K562 (cell line): ENCODE results near the gene SLC26A6. TPM values are rescaled to one million over a fixed set of nuclear protein-coding genes. Genes with fewer than 3 reads are reported as not detected.

Experiments used
- CREB1 ChIP-seq, 2 experiments: sonication (generic) in 1 of 2; formaldehyde crosslinking in 1 of 2; IDR thresholded peaks; 2 replicates each; pipeline versions ENCODE4 v1.6.1 to v1.8.0; 2012 to 2022; ENCODE audit warnings: inconsistent platforms in 1 of 2, mild to moderate bottlenecking in 1 of 2, missing genetic modification reagents in 1 of 2, moderate library complexity in 1 of 2
- HDAC1 ChIP-seq, 2 experiments: fragments of 450-650 bp; IDR thresholded peaks; 2 replicates each; pipeline ENCODE4 v1.6.1; 2016 to 2017; ENCODE audit warnings: inconsistent platforms in 1 of 2, mild to moderate bottlenecking in 1 of 2, moderate library complexity in 1 of 2
- HMGN3 ChIP-seq: IDR thresholded peaks from 2 replicates; pipeline ENCODE4 v1.6.1; 2011; ENCODE audit warnings: borderline replicate concordance, low read depth, mild to moderate bottlenecking, mixed read lengths, low read length; ENCODE audit not compliant: insufficient read length; ENCODE audit errors: extremely low read depth
- MAZ ChIP-seq, 2 experiments: fragments of 450-650 bp in 1 of 2; sonication (generic) in 1 of 2; formaldehyde crosslinking; IDR thresholded peaks in 1 of 2; conservative IDR thresholded peaks in 1 of 2; 2 replicates each; pipeline versions ENCODE4 v1.4.0 to v1.5.0; 2020; ENCODE audit warnings: mild to moderate bottlenecking in 1 of 2, missing genetic modification reagents in 1 of 2
- PHF8 ChIP-seq: fragments of 200-600 bp; sonication (generic); IDR thresholded peaks from 2 replicates; pipeline ENCODE4 v1.6.1; 2012; ENCODE audit warnings: mixed run types, mild to moderate bottlenecking, inconsistent platforms, low read length, moderate library complexity, borderline replicate concordance
- SIN3A ChIP-seq, 2 experiments: fragments of 150-350 bp in 1 of 2; IDR thresholded peaks; 2 replicates each; pipeline ENCODE4 v1.6.1; 2011 to 2016; ENCODE audit warnings: borderline replicate concordance in 2 of 2, low read depth in 2 of 2, low read length in 2 of 2, mild to moderate bottlenecking in 2 of 2, moderate library complexity in 2 of 2; ENCODE audit not compliant: control insufficient read depth in 1 of 2
- TEAD1 ChIP-seq, 2 experiments: fragments of 450-650 bp in 1 of 2; sonication (generic) in 1 of 2; formaldehyde crosslinking; IDR thresholded peaks; 2 replicates each; pipeline versions ENCODE4 v1.4.0 to v1.8.0; 2020 to 2022; ENCODE audit warnings: mild to moderate bottlenecking in 2 of 2, missing genetic modification reagents in 1 of 2
- TOE1 ChIP-seq, 2 experiments: fragments of 450-650 bp in 1 of 2; sonication (generic) in 1 of 2; formaldehyde crosslinking in 1 of 2; IDR thresholded peaks; 2 replicates each; pipeline versions ENCODE4 v1.7.1 to v1.8.0; 2016 to 2022; ENCODE audit warnings: borderline replicate concordance in 2 of 2, mild to moderate bottlenecking in 2 of 2, antibody characterized with exemption in 1 of 2, inconsistent platforms in 1 of 2, low read depth in 1 of 2, missing genetic modification reagents in 1 of 2, moderate library complexity in 1 of 2
- ZBTB7A ChIP-seq: IDR thresholded peaks from 2 replicates; pipeline ENCODE4 v1.6.1; 2011; ENCODE audit warnings: low read depth, mild to moderate bottlenecking, low read length, moderate library complexity, borderline replicate concordance; ENCODE audit not compliant: control insufficient read depth
- polyA plus RNA-seq, 8 experiments: library from polyadenylated mRNA; depleted of rRNA in 4 of 8; stranded (reverse) in 5 of 8; unstranded in 3 of 8; fragments of >200 nt; fragmentation: Nextera tagmentation in 2 of 8; fragmentation: Illumina TruSeq in 1 of 8; extraction: Ambion mirVana in 2 of 8; extraction: Trizol in 1 of 8; gene quantifications; 2 replicates each; pipeline versions ENCODE4 v1.2.1 to v1.2.3, GENCODE V29; 2011 to 2014; ENCODE audit warnings: inconsistent platforms in 1 of 8, missing spikeins in 1 of 8
- total RNA-seq, 7 experiments: library from RNA; depleted of rRNA in 6 of 7; stranded (reverse); fragments of >200 nt in 6 of 7; fragmentation: Illumina TruSeq in 2 of 7; extraction: Trizol in 2 of 7; gene quantifications; 2 replicates each; pipeline versions ENCODE4 v1.2.1 to v1.2.3, GENCODE V29; 2011 to 2021; ENCODE audit warnings: low replicate concordance in 1 of 7
- TF ChIP-seq, protein P1 (sequence below): sonication (generic); formaldehyde crosslinking; IDR thresholded peaks from 2 replicates; pipeline ENCODE4 v1.8.0; 2022; ENCODE audit warnings: mild to moderate bottlenecking, missing genetic modification reagents, borderline replicate concordance
- TF ChIP-seq, protein P2 (sequence below): fragments of 450-650 bp; IDR thresholded peaks from 2 replicates; pipeline ENCODE4 v1.7.0; 2016; ENCODE audit warnings: borderline replicate concordance
- TF ChIP-seq, protein P3 (sequence below): fragments of 450-650 bp; IDR thresholded peaks from 2 replicates; pipeline ENCODE4 v1.6.1; 2018; ENCODE audit not compliant: partially characterized antibody
- TF ChIP-seq, protein P4 (sequence below), 3 experiments: fragments of 200-800 bp in 1 of 3; sonication (Bioruptor generic) in 1 of 3; sonication (generic) in 1 of 3; formaldehyde crosslinking in 1 of 3; IDR thresholded peaks; 2 replicates each; pipeline versions ENCODE4 v1.6.1 to v1.8.0; 2016 to 2022; ENCODE audit warnings: mild to moderate bottlenecking in 2 of 3, missing compliant biosample characterization in 2 of 3, missing genetic modification characterization in 2 of 3, missing genetic modification reagents in 1 of 3

SLC26A6 gene
- total and polyA plus RNA-seq, 9 of the 15 experiments (the other 6 are each of a cell fraction or from before 2014, with no cell fraction given): 2.1 to 27.2 (median 14.8) TPM

DNA sequence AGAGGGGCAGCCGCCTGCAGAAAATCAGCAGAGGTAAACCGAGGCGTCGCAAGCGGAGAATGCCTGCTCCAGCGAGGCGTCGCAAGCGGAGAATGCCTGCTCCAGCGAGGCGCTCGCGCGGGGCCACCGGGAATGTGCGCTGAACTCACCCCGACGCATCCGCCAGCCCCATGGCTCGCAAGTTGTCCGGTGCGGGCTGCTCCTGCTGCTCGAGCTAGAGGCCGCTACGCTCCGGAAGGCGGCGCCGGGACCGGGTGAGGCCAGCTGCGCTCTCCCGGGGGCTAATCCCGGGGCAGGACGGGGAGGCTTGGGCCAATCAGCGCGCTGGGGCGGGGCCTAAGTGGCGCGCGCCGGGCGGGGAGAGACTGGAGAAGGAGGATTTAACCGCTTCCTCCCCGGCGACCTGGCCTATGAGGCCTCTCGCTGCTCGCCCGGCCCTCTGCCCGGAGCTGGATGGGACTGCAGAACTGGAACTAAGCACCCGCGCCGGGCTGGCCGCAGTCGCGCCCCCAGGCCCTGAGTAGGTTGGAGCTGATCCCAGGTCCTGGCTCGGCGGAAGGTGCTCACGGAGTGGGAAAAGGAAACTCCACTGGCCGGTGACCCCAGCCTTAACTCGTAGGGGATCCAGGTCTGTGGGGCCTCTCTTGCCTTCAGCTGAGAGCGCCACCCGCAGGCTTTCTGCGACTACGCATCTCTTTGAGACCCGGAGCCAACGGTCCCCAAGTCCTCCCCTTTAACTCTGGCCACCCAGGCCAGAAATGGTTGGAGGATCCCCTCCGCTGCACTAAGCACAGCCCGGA is at the start of gene SLC26A6 (continued):
- TF ChIP-seq, protein P1, sequence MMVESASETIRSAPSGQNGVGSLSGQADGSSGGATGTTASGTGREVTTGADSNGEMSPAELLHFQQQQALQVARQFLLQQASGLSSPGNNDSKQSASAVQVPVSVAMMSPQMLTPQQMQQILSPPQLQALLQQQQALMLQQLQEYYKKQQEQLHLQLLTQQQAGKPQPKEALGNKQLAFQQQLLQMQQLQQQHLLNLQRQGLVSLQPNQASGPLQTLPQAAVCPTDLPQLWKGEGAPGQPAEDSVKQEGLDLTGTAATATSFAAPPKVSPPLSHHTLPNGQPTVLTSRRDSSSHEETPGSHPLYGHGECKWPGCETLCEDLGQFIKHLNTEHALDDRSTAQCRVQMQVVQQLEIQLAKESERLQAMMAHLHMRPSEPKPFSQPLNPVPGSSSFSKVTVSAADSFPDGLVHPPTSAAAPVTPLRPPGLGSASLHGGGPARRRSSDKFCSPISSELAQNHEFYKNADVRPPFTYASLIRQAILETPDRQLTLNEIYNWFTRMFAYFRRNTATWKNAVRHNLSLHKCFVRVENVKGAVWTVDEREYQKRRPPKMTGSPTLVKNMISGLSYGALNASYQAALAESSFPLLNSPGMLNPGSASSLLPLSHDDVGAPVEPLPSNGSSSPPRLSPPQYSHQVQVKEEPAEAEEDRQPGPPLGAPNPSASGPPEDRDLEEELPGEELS (CRISPR knock-in tag): peak; percentile 52; the same call in 1 of the 2 replicates
- TF ChIP-seq TOE1 (IDR thresholded peaks at IDR 0.05; ENCODE audit: borderline replicate concordance) (peak; percentile 86; the same call in 1 of the 2 replicates), TOE1 (CRISPR knock-in tag; IDR thresholded peaks at IDR 0.05; ENCODE audit: borderline replicate concordance, low read depth) (no peak), PHF8 (peak; percentile 53; the same call in 1 of the 2 replicates), MAZ (CRISPR knock-in tag; conservative IDR thresholded peaks at IDR 0.05 in 1 of 2, IDR thresholded peaks at IDR 0.05 in 1 of 2) (peak; percentile 88 to 96), ZBTB7A (no peak; the same call in 1 of the 2 replicates), HMGN3 (peak; percentile 72), HDAC1 (IDR thresholded peaks at IDR 0.05) (peak in 1 of 2 experiments; percentile 70; a peak in 2 of 4 replicates), SIN3A (IDR thresholded peaks at IDR 0.05; ENCODE audit: borderline replicate concordance in 2 of 2, control insufficient read depth in 1 of 2, low read depth in 2 of 2, low read length in 2 of 2) (peak; percentile 40 to 82; a peak in 2 of 4 replicates), CREB1 (IDR thresholded peaks at IDR 0.05) (no peak), CREB1 (CRISPR knock-in tag; IDR thresholded peaks at IDR 0.05) (peak; percentile 67; the same call in 1 of the 2 replicates), TEAD1 (CRISPR knock-in tag; IDR thresholded peaks at IDR 0.05) (peak in 1 of 2 experiments; percentile 75; a peak in 1 of 4 replicates)
- TF ChIP-seq, protein P2, sequence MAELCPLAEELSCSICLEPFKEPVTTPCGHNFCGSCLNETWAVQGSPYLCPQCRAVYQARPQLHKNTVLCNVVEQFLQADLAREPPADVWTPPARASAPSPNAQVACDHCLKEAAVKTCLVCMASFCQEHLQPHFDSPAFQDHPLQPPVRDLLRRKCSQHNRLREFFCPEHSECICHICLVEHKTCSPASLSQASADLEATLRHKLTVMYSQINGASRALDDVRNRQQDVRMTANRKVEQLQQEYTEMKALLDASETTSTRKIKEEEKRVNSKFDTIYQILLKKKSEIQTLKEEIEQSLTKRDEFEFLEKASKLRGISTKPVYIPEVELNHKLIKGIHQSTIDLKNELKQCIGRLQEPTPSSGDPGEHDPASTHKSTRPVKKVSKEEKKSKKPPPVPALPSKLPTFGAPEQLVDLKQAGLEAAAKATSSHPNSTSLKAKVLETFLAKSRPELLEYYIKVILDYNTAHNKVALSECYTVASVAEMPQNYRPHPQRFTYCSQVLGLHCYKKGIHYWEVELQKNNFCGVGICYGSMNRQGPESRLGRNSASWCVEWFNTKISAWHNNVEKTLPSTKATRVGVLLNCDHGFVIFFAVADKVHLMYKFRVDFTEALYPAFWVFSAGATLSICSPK: peak; percentile 90; the same call in 1 of the 2 replicates
- TF ChIP-seq, protein P3, sequence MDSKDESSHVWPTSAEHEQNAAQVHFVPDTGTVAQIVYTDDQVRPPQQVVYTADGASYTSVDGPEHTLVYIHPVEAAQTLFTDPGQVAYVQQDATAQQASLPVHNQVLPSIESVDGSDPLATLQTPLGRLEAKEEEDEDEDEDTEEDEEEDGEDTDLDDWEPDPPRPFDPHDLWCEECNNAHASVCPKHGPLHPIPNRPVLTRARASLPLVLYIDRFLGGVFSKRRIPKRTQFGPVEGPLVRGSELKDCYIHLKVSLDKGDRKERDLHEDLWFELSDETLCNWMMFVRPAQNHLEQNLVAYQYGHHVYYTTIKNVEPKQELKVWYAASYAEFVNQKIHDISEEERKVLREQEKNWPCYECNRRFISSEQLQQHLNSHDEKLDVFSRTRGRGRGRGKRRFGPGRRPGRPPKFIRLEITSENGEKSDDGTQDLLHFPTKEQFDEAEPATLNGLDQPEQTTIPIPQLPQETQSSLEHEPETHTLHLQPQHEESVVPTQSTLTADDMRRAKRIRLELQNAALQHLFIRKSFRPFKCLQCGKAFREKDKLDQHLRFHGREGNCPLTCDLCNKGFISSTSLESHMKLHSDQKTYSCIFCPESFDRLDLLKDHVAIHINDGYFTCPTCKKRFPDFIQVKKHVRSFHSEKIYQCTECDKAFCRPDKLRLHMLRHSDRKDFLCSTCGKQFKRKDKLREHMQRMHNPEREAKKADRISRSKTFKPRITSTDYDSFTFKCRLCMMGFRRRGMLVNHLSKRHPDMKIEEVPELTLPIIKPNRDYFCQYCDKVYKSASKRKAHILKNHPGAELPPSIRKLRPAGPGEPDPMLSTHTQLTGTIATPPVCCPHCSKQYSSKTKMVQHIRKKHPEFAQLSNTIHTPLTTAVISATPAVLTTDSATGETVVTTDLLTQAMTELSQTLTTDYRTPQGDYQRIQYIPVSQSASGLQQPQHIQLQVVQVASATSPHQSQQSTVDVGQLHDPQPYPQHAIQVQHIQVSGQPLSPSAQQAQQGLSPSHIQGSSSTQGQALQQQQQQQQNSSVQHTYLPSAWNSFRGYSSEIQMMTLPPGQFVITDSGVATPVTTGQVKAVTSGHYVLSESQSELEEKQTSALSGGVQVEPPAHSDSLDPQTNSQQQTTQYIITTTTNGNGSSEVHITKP: peak; percentile 57
- TF ChIP-seq, protein P4, sequence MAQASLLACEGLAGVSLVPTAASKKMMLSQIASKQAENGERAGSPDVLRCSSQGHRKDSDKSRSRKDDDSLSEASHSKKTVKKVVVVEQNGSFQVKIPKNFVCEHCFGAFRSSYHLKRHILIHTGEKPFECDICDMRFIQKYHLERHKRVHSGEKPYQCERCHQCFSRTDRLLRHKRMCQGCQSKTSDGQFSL (CRISPR knock-in tag; IDR thresholded peaks at IDR 0.05): no peak
- TF ChIP-seq, protein P4 (tag; IDR thresholded peaks at IDR 0.05): no peak
